Duodenal mucosa (tissue), 2 donors: Measurements from ENCODE around the gene CLN6.
A peak's percentile ranks its signal among the peaks of the same experiment; 100 is the strongest.

Experiments used
- H3K27ac ChIP-seq: one replicate; pipeline ENCODE4 v1.7.0; 2013; ENCODE audit warnings: low read depth, low read length
- H3K27me3 ChIP-seq, 2 donors: one replicate each; pipeline ENCODE4 v1.7.0; 2013; ENCODE audit warnings: low read length in 2 of 2, control low read depth in 1 of 2; ENCODE audit not compliant: insufficient read depth in 2 of 2, control insufficient read depth in 1 of 2
- H3K36me3 ChIP-seq, 2 donors: one replicate each; pipeline ENCODE4 v1.7.0; 2013; ENCODE audit warnings: low read length in 2 of 2, control low read depth in 1 of 2; ENCODE audit not compliant: insufficient read depth in 2 of 2, control insufficient read depth in 1 of 2
- H3K4me1 ChIP-seq, 2 donors: one replicate each; pipeline ENCODE4 v1.7.0; 2013; ENCODE audit warnings: low read length in 2 of 2, control low read depth in 1 of 2; ENCODE audit not compliant: insufficient read depth in 2 of 2, control insufficient read depth in 1 of 2
- H3K4me3 ChIP-seq, 2 donors: one replicate each; pipeline ENCODE4 v1.7.0; 2013; ENCODE audit warnings: low read length in 2 of 2, low read depth in 1 of 2
- H3K9ac ChIP-seq, 2 donors: one replicate each; pipeline ENCODE4 v1.7.0; 2013; ENCODE audit warnings: low read length in 2 of 2, low read depth in 1 of 2
- H3K9me3 ChIP-seq, 2 donors: one replicate each; pipeline ENCODE4 v1.7.0; 2013; ENCODE audit warnings: low read length in 2 of 2, control low read depth in 1 of 2; ENCODE audit not compliant: control insufficient read depth in 1 of 2

The CLN6 gene

GRCh38 chr15:68229386-68230156 lies at the start of gene CLN6:
Gene CLN6 (minus strand): TSS chr15:68229728. CDS start chr15:68229584, 144 bp downstream.
- H3K4me3 ChIP-seq = peak within 1 kb of the TSS; percentile 83 to 87
- no peaks in the 10 kb centered on the region for H3K9me3 ChIP-seq
- no peaks in the 10 kb centered on the region for H3K36me3 ChIP-seq
- H3K9ac ChIP-seq = peak within 1 kb of the TSS; percentile 61 to 79
- peaks cover 29 to 33% of the 10 kb centered on the region in 2 donors for H3K4me1 ChIP-seq
- H3K27ac ChIP-seq = peak within 1 kb of the TSS; percentile 82
- no peaks in the 10 kb centered on the region for H3K27me3 ChIP-seq

GRCh38 chr15:68278595-68279405 lies 49.3 kb upstream of the CLN6 start:
- Histone ChIP-seq H3K36me3 (no peaks in the 10 kb centered on the region), H3K4me1 (peaks cover 36 to 54% of the 10 kb centered on the region in 2 donors), H3K9ac (peak overlapping the region; percentile 93 to 99), H3K4me3 (peak overlapping the region; percentile 95 to 96), H3K27me3 (no peaks in the 10 kb centered on the region), H3K27ac (peak overlapping the region; percentile 98), H3K9me3 (no peaks in the 10 kb centered on the region)

- H3K9me3 ChIP-seq = no peaks in the 10 kb centered on the region
Measured at GRCh38 chr15:68278345-68278594, 48.7 kb upstream of the CLN6 start.

GRCh38 chr15:68277603-68278344 lies 48.2 kb upstream of the CLN6 start, which contains the start of gene FEM1B:
Gene FEM1B (plus strand): TSS chr15:68277745. CDS start chr15:68278418, 673 bp downstream.
- Histone ChIP-seq H3K27ac (peak within 1 kb of the TSS; percentile 98), H3K27me3 (no peaks in the 10 kb centered on the region), H3K4me3 (peak within 1 kb of the TSS; percentile 95 to 96), H3K9ac (peak within 1 kb of the TSS; percentile 93 to 99), H3K9me3 (no peaks in the 10 kb centered on the region), H3K4me1 (peaks cover 36 to 52% of the 10 kb centered on the region in 2 donors), H3K36me3 (no peaks in the 10 kb centered on the region)

More at GRCh38 chr15:68278345-68278594, 48.7 kb upstream of the CLN6 start:
- Histone ChIP-seq H3K27ac (peak overlapping the region; percentile 98), H3K36me3 (no peaks in the 10 kb centered on the region), H3K27me3 (no peaks in the 10 kb centered on the region), H3K4me3 (peak overlapping the region; percentile 95 to 96), H3K9ac (peak overlapping the region; percentile 93 to 99), H3K4me1 (peaks cover 36 to 55% of the 10 kb centered on the region in 2 donors)

- no peaks in the 10 kb centered on the region for H3K36me3 ChIP-seq
- peak overlapping the region; percentile 93 to 99 for H3K9ac ChIP-seq
- peak overlapping the region; percentile 98 for H3K27ac ChIP-seq
- no peaks in the 10 kb centered on the region for H3K27me3 ChIP-seq
- H3K4me1 ChIP-seq = peaks cover 36 to 47% of the 10 kb centered on the region in 2 donors
- H3K4me3 ChIP-seq = peak overlapping the region; percentile 95 to 96
- H3K9me3 ChIP-seq = no peaks in the 10 kb centered on the region
Measured at GRCh38 chr15:68277131-68277602, 47.6 kb upstream of the CLN6 start.

- Histone ChIP-seq H3K27ac (peak overlapping the region; percentile 98), H3K4me3 (peak overlapping the region; percentile 95 to 96), H3K9ac (peak overlapping the region; percentile 93 to 99), H3K9me3 (no peaks in the 10 kb centered on the region), H3K27me3 (no peaks in the 10 kb centered on the region), H3K36me3 (no peaks in the 10 kb centered on the region), H3K4me1 (peaks cover 36 to 42% of the 10 kb centered on the region in 2 donors)
Measured at GRCh38 chr15:68276668-68277067, 47.1 kb upstream of the CLN6 start.

GRCh38 chr15:68275165-68275746 lies 45.7 kb upstream of the CLN6 start:
- H3K9ac ChIP-seq = no peak overlapping the region

GRCh38 chr15:68274201-68274848 lies 44.8 kb upstream of the CLN6 start:
- Histone ChIP-seq H3K4me1 (peaks cover 16 to 24% of the 10 kb centered on the region in 2 donors), H3K27ac (no peak overlapping the region)

More at GRCh38 chr15:68275165-68275746, 45.7 kb upstream of the CLN6 start:
- Histone ChIP-seq H3K4me3 (no peak overlapping the region), H3K36me3 (no peaks in the 10 kb centered on the region), H3K4me1 (peaks cover 25 to 33% of the 10 kb centered on the region in 2 donors), H3K27me3 (no peaks in the 10 kb centered on the region), H3K9me3 (no peaks in the 10 kb centered on the region), H3K27ac (no peak overlapping the region)

GRCh38 chr15:68272721-68273271 lies 43.3 kb upstream of the CLN6 start:
- H3K36me3 ChIP-seq = no peaks in the 10 kb centered on the region
- no peaks in the 10 kb centered on the region for H3K9me3 ChIP-seq
- H3K27ac ChIP-seq = no peak overlapping the region
- no peak overlapping the region for H3K4me3 ChIP-seq
- peaks cover 3 to 5% of the 10 kb centered on the region in 2 donors for H3K27me3 ChIP-seq
- no peak overlapping the region for H3K9ac ChIP-seq
- H3K4me1 ChIP-seq = peaks cover 10 to 20% of the 10 kb centered on the region in 2 donors

More at GRCh38 chr15:68274201-68274848, 44.8 kb upstream of the CLN6 start:
- Histone ChIP-seq H3K9me3 (no peaks in the 10 kb centered on the region), H3K27me3 (no peaks in the 10 kb centered on the region), H3K9ac (no peak overlapping the region), H3K36me3 (no peaks in the 10 kb centered on the region), H3K4me3 (no peak overlapping the region)
